ENCODE results near the gene CHADL. TPM values are rescaled to one million over a fixed set of nuclear protein-coding genes. Genes with fewer than 3 reads are reported as not detected.

Gene CHADL
- total and polyA plus RNA-seq, 9 of the 15 experiments (the other 6 are each of a cell fraction or from before 2014, with no cell fraction given) = not detected

- TF ChIP-seq GABPB2 (CRISPR knock-in tag; conservative IDR thresholded peaks at IDR 0.05) = no peak
- no peak for TF ChIP-seq MITF (IDR thresholded peaks at IDR 0.05)
Observed at GRCh38 chr22:41289671-41290070, 48.9 kb upstream of the CHADL start (continued).

- ATAC-seq = no peak
- H3K79me2 ChIP-seq (ENCODE audit: control insufficient read depth, insufficient read depth, low read length) = peaks cover 24% of the 10 kb centered on the region
- peaks cover 12 to 20% of the 10 kb centered on the region in 2 experiments for H3K4me1 ChIP-seq (replicated peaks in 1 of 2; ENCODE audit: control insufficient read depth in 2 of 2, insufficient read depth in 2 of 2, low read length in 2 of 2)
- H3K36me3 ChIP-seq (ENCODE audit: control insufficient read depth, insufficient read depth, low read length) = peaks cover 14% of the 10 kb centered on the region
- DNase-seq (ENCODE audit: extremely low read depth in 1 of 4, low spot score in 3 of 4) = no peak
- BruUV-seq (replicated peaks) = no TSS peak
- H3K27me3 ChIP-seq (ENCODE audit: control insufficient read depth in 2 of 2, insufficient read depth in 2 of 2, low read length in 2 of 2) = no peaks in the 10 kb centered on the region
- H3K9me3 ChIP-seq (replicated peaks; ENCODE audit: control insufficient read depth, insufficient read depth, low read depth, low read length) = no peaks in the 10 kb centered on the region
- ChIA-PET POLR2A (interaction anchor here (0.7 to 2.0 kb wide), 2 partner anchors 14 to 1087 kb away, joined by 3 to 11 read pairs; partner anchors contain the start of gene ZC3H7B), CTCF (ENCODE audit: low intra/inter-chr PET ratio) (no interaction called here)
- WGBS (ENCODE audit: insufficient coverage, low coverage, missing lambda C conversion rate) = 34% methylated on average over 7 of the region's 9 CpGs
- H3K9me1 ChIP-seq (ENCODE audit: control insufficient read depth, insufficient read depth, low read length) = no peaks in the 10 kb centered on the region
- peak overlapping the region in 1 of 2 experiments; percentile 8; a peak in 1 of 4 replicates for H3K9ac ChIP-seq (ENCODE audit: insufficient read depth in 1 of 2, low read depth in 2 of 2, low read length in 2 of 2)
- peak overlapping the region; percentile 72 for H2AFZ ChIP-seq (ENCODE audit: low read depth, low read length)
- no peak overlapping the region; the same call in 2 of the 3 replicates for H3K27ac ChIP-seq (ENCODE audit: extremely low read depth, low read depth, low read length)
- H4K20me1 ChIP-seq (replicated peaks; ENCODE audit: control insufficient read depth, insufficient read depth, low read length) = no peaks in the 10 kb centered on the region
- in situ Hi-C loops (cut with MboI) (no loop called here), intact Hi-C loops (cut with micrococcal nuclease) (loop anchor here (5.0 to 10.0 kb wide), 2 partner anchors 94 to 176 kb away; partner anchors contain the start of genes ACO2, PHF5A and TEF)
- no peak overlapping the region for H3K4me3 ChIP-seq
- H3K4me2 ChIP-seq (ENCODE audit: insufficient read depth, low read length) = no peak overlapping the region
- FAIRE-seq = no peak
- TF ChIP-seq JUND (IDR thresholded peaks at IDR 0.05; ENCODE audit: borderline replicate concordance, low read depth, low read length) (peak; percentile 90), JUND (tag; IDR thresholded peaks at IDR 0.05; ENCODE audit: borderline replicate concordance, low read depth, low read length) (peak; percentile 76; the same call in 1 of the 3 replicates), WHSC1 (IDR thresholded peaks at IDR 0.05; ENCODE audit: low read length) (no peak), ZNF511 (CRISPR knock-in tag; IDR thresholded peaks at IDR 0.05) (no peak), JUN (IDR thresholded peaks at IDR 0.05; ENCODE audit: borderline replicate concordance, low read depth, low read length) (peak; percentile 49; the same call in 1 of the 2 replicates), JUN (CRISPR knock-in tag; IDR thresholded peaks at IDR 0.05; ENCODE audit: borderline replicate concordance) (no peak), FOXA3 (CRISPR knock-in tag; conservative IDR thresholded peaks at IDR 0.05 in 1 of 2, IDR thresholded peaks at IDR 0.05 in 1 of 2) (peak; percentile 72 to 84; a peak in 3 of 4 replicates), AFF1 (IDR thresholded peaks at IDR 0.05; ENCODE audit: low read depth in 1 of 2, partially characterized antibody in 2 of 2) (peak in 1 of 2 experiments; percentile 80), SMARCA4 (IDR thresholded peaks at IDR 0.05) (peak; percentile 20; the same call in 1 of the 2 replicates), FOSL1 (tag; conservative IDR thresholded peaks at IDR 0.05) (peak; percentile 85), NEUROD1 (IDR thresholded peaks at IDR 0.05; ENCODE audit: borderline replicate concordance, low read depth, low read length, partially characterized antibody) (no peak)
Observed at GRCh38 chr22:41288245-41288946, 47.7 kb upstream of the CHADL start.
